ENCODE data around the gene OSM. TPM values are rescaled to one million over a fixed set of nuclear protein-coding genes. Genes with fewer than 3 reads are reported as not detected.

The OSM gene
- polyA plus RNA-seq, 2 donors = 0.22 to 0.63 TPM

- Histone ChIP-seq H3K4me3 (ENCODE audit: low read depth in 1 of 2, low read length in 2 of 2) (no peak overlapping the region), H3K4me1 (ENCODE audit: control insufficient read depth in 2 of 2, insufficient read depth in 2 of 2, low read length in 1 of 2) (peaks cover 6 to 53% of the 10 kb centered on the region in 2 donors), H3K9me3 (ENCODE audit: control insufficient read depth in 2 of 2, insufficient read depth in 1 of 2, low read depth in 1 of 2, low read length in 1 of 2) (no peaks in the 10 kb centered on the region), H3K27me3 (ENCODE audit: control insufficient read depth in 1 of 2, insufficient read depth in 2 of 2, low read length in 2 of 2) (no peaks in the 10 kb centered on the region), H3K27ac (ENCODE audit: low read depth in 2 of 2, low read length in 1 of 2) (peak overlapping the region; percentile 86 to 98), H3K36me3 (ENCODE audit: control insufficient read depth in 2 of 2, insufficient read depth in 2 of 2, low read length in 1 of 2) (peaks cover 23 to 51% of the 10 kb centered on the region in 2 donors)
- 48 to 64% methylated on average over 13 of the region's 13 CpGs for WGBS, 2 donors
Measured at GRCh38 chr22:30291058-30291892, 24.6 kb upstream of the OSM start.

- 20 to 28% methylated on average over 3 of the region's 3 CpGs for WGBS, 2 donors
- peak overlapping the region in 1 of 2 donors; percentile 89 for H3K4me3 ChIP-seq (ENCODE audit: low read depth in 1 of 2, low read length in 2 of 2)
Measured at GRCh38 chr22:30290342-30291057, 23.8 kb upstream of the OSM start.

GRCh38 chr22:30289980-30290313, 23.3 kb upstream of the OSM start:
- peak overlapping the region; percentile 26 to 89 for H3K4me3 ChIP-seq (ENCODE audit: low read depth in 1 of 2, low read length in 2 of 2)
- peaks cover 14 to 49% of the 10 kb centered on the region in 2 donors for H3K36me3 ChIP-seq (ENCODE audit: control insufficient read depth in 2 of 2, insufficient read depth in 2 of 2, low read length in 1 of 2)
- peak overlapping the region; percentile 86 to 98 for H3K27ac ChIP-seq (ENCODE audit: low read depth in 2 of 2, low read length in 1 of 2)
- WGBS, 2 donors = 10 to 19% methylated on average over 12 of the region's 12 CpGs
- H3K4me1 ChIP-seq (ENCODE audit: control insufficient read depth in 2 of 2, insufficient read depth in 2 of 2, low read length in 1 of 2) = peaks cover 6 to 45% of the 10 kb centered on the region in 2 donors
- H3K27me3 ChIP-seq (ENCODE audit: control insufficient read depth in 1 of 2, insufficient read depth in 2 of 2, low read length in 2 of 2) = no peaks in the 10 kb centered on the region
- no peaks in the 10 kb centered on the region for H3K9me3 ChIP-seq (ENCODE audit: control insufficient read depth in 2 of 2, insufficient read depth in 1 of 2, low read depth in 1 of 2, low read length in 1 of 2)

More at GRCh38 chr22:30290342-30291057, 23.8 kb upstream of the OSM start:
- Histone ChIP-seq H3K4me1 (ENCODE audit: control insufficient read depth in 2 of 2, insufficient read depth in 2 of 2, low read length in 1 of 2) (peaks cover 6 to 45% of the 10 kb centered on the region in 2 donors), H3K27ac (ENCODE audit: low read depth in 2 of 2, low read length in 1 of 2) (peak overlapping the region; percentile 86 to 98), H3K27me3 (ENCODE audit: control insufficient read depth in 1 of 2, insufficient read depth in 2 of 2, low read length in 2 of 2) (no peaks in the 10 kb centered on the region), H3K36me3 (ENCODE audit: control insufficient read depth in 2 of 2, insufficient read depth in 2 of 2, low read length in 1 of 2) (peaks cover 20 to 49% of the 10 kb centered on the region in 2 donors), H3K9me3 (ENCODE audit: control insufficient read depth in 2 of 2, insufficient read depth in 1 of 2, low read depth in 1 of 2, low read length in 1 of 2) (no peaks in the 10 kb centered on the region)

GRCh38 chr22:30289141-30289979, 22.7 kb upstream of the OSM start, which contains the start of gene CASTOR1:
Gene CASTOR1 (minus strand): TSS chr22:30289505. CDS start chr22:30289497, 8 bp downstream.
- Histone ChIP-seq H3K36me3 (ENCODE audit: control insufficient read depth in 2 of 2, insufficient read depth in 2 of 2, low read length in 1 of 2) (peaks cover 11 to 49% of the 10 kb centered on the region in 2 donors), H3K9me3 (ENCODE audit: control insufficient read depth in 2 of 2, insufficient read depth in 1 of 2, low read depth in 1 of 2, low read length in 1 of 2) (no peaks in the 10 kb centered on the region), H3K4me3 (ENCODE audit: low read depth in 1 of 2, low read length in 2 of 2) (peak within 1 kb of the TSS; percentile 57 to 89), H3K27me3 (ENCODE audit: control insufficient read depth in 1 of 2, insufficient read depth in 2 of 2, low read length in 2 of 2) (no peaks in the 10 kb centered on the region), H3K27ac (ENCODE audit: low read depth in 2 of 2, low read length in 1 of 2) (peak within 1 kb of the TSS; percentile 86 to 98), H3K4me1 (ENCODE audit: control insufficient read depth in 2 of 2, insufficient read depth in 2 of 2, low read length in 1 of 2) (peaks cover 6 to 45% of the 10 kb centered on the region in 2 donors)
- 0% methylated on average over 69 to 85 of the region's 85 CpGs for WGBS, 2 donors

- Histone ChIP-seq H3K36me3 (ENCODE audit: control insufficient read depth in 2 of 2, insufficient read depth in 2 of 2, low read length in 1 of 2) (peaks cover 9 to 45% of the 10 kb centered on the region in 2 donors), H3K27me3 (ENCODE audit: control insufficient read depth in 1 of 2, insufficient read depth in 2 of 2, low read length in 2 of 2) (no peaks in the 10 kb centered on the region), H3K27ac (ENCODE audit: low read depth in 2 of 2, low read length in 1 of 2) (peak overlapping the region; percentile 86 to 98), H3K4me3 (ENCODE audit: low read depth in 1 of 2, low read length in 2 of 2) (peak overlapping the region; percentile 57 to 89), H3K9me3 (ENCODE audit: control insufficient read depth in 2 of 2, insufficient read depth in 1 of 2, low read depth in 1 of 2, low read length in 1 of 2) (no peaks in the 10 kb centered on the region), H3K4me1 (ENCODE audit: control insufficient read depth in 2 of 2, insufficient read depth in 2 of 2, low read length in 1 of 2) (peaks cover 4 to 42% of the 10 kb centered on the region in 2 donors)
- 8 to 10% methylated on average over 26 to 27 of the region's 27 CpGs for WGBS, 2 donors
Measured at GRCh38 chr22:30288419-30289140, 21.9 kb upstream of the OSM start.

GRCh38 chr22:30287648-30288418, 21.2 kb upstream of the OSM start:
- peak overlapping the region; percentile 57 to 89 for H3K4me3 ChIP-seq (ENCODE audit: low read depth in 1 of 2, low read length in 2 of 2)
- H3K27ac ChIP-seq (ENCODE audit: low read depth in 2 of 2, low read length in 1 of 2) = peak overlapping the region; percentile 86 to 98
- H3K9me3 ChIP-seq (ENCODE audit: control insufficient read depth in 2 of 2, insufficient read depth in 1 of 2, low read depth in 1 of 2, low read length in 1 of 2) = no peaks in the 10 kb centered on the region
- no peaks in the 10 kb centered on the region for H3K27me3 ChIP-seq (ENCODE audit: control insufficient read depth in 1 of 2, insufficient read depth in 2 of 2, low read length in 2 of 2)
- H3K36me3 ChIP-seq (ENCODE audit: control insufficient read depth in 2 of 2, insufficient read depth in 2 of 2, low read length in 1 of 2) = peaks cover 5 to 42% of the 10 kb centered on the region in 2 donors
- WGBS, 2 donors = 12 to 14% methylated on average over 5 of the region's 5 CpGs
- peaks cover 4 to 38% of the 10 kb centered on the region in 2 donors for H3K4me1 ChIP-seq (ENCODE audit: control insufficient read depth in 2 of 2, insufficient read depth in 2 of 2, low read length in 1 of 2)

GRCh38 chr22:30286813-30287647, 20.4 kb upstream of the OSM start:
- WGBS, 2 donors = 54 to 57% methylated on average over 31 of the region's 31 CpGs
- Histone ChIP-seq H3K9me3 (ENCODE audit: control insufficient read depth in 2 of 2, insufficient read depth in 1 of 2, low read depth in 1 of 2, low read length in 1 of 2) (no peaks in the 10 kb centered on the region), H3K4me3 (ENCODE audit: low read depth in 1 of 2, low read length in 2 of 2) (no peak overlapping the region), H3K36me3 (ENCODE audit: control insufficient read depth in 2 of 2, insufficient read depth in 2 of 2, low read length in 1 of 2) (peaks cover 4 to 36% of the 10 kb centered on the region in 2 donors), H3K27me3 (ENCODE audit: control insufficient read depth in 1 of 2, insufficient read depth in 2 of 2, low read length in 2 of 2) (no peaks in the 10 kb centered on the region), H3K27ac (ENCODE audit: low read depth in 2 of 2, low read length in 1 of 2) (no peak overlapping the region), H3K4me1 (ENCODE audit: control insufficient read depth in 2 of 2, insufficient read depth in 2 of 2, low read length in 1 of 2) (peaks cover 0 to 30% of the 10 kb centered on the region in 2 donors)

- peaks cover 4 to 32% of the 10 kb centered on the region in 2 donors for H3K36me3 ChIP-seq (ENCODE audit: control insufficient read depth in 2 of 2, insufficient read depth in 2 of 2, low read length in 1 of 2)
- 80 to 85% methylated on average over 5 of the region's 5 CpGs for WGBS, 2 donors
- no peak overlapping the region for H3K4me3 ChIP-seq (ENCODE audit: low read depth in 1 of 2, low read length in 2 of 2)
- H3K4me1 ChIP-seq (ENCODE audit: control insufficient read depth in 2 of 2, insufficient read depth in 2 of 2, low read length in 1 of 2) = peaks cover 0 to 24% of the 10 kb centered on the region in 2 donors
- H3K9me3 ChIP-seq (ENCODE audit: control insufficient read depth in 2 of 2, insufficient read depth in 1 of 2, low read depth in 1 of 2, low read length in 1 of 2) = no peaks in the 10 kb centered on the region
- no peak overlapping the region for H3K27ac ChIP-seq (ENCODE audit: low read depth in 2 of 2, low read length in 1 of 2)
- H3K27me3 ChIP-seq (ENCODE audit: control insufficient read depth in 1 of 2, insufficient read depth in 2 of 2, low read length in 2 of 2) = no peaks in the 10 kb centered on the region
Measured at GRCh38 chr22:30286331-30286730, 19.7 kb upstream of the OSM start.

Data from esophagus (tissue), 2 donors.